Stimulated activated CD4-positive, alpha-beta T cell treated with anti-CD3 and anti-CD28 coated beads, Interleukin-1b, Interleukin-23, amount 100 ng/mL, for 24 hours (primary cell): ENCODE results near the gene NUDCD3.
"Not testable (repeated sequence)": the region's sequence is repeated elsewhere in the genome, so short reads cannot be mapped to it uniquely, and the experiment has no call there.

Experiments used
- DNase-seq, 4 experiments: peaks; one replicate each; pipeline ENCODE4 v3.0.0-alpha.2; 2020; ENCODE audit warnings: low read depth in 4 of 4, low spot score in 1 of 4

Gene NUDCD3

GRCh38 chr7:44449584-44449928, 40.9 kb downstream of the NUDCD3 start:
- DNase-seq: no peak

DNA sequence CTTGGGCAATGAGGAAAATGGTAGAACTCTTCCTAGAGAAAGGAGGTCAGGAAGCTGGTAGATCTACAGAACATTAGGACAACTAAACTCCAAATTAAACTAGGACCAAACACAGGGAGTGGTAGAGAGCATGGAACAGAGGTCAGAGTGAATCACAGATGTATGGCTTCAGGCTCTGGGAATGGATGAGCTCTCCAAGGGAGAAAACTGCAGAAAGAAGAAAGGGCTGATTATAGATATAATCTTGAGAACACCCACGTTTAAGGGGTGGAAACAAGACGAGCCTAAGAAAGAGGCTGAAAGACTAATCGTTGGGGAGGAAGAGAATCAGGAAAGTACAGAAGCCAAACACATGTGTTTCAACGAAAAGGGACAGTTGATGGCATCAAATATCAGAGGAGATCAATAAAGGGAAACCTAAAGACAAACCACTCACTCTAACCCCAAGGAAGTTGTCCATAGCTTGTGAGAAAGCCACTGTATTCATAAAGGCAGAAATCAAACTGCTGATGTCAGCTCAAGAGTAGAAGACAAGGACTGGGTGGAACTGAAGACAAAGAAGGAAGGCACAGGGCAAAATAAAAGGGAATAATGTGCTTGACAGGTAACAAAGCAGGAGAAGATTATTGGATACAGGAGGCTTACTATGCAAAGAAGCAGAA, 41.4 kb downstream of the NUDCD3 start:
- no peak for DNase-seq

GRCh38 chr7:44447874-44448425, 42.5 kb downstream of the NUDCD3 start:
- no peak for DNase-seq

DNA sequence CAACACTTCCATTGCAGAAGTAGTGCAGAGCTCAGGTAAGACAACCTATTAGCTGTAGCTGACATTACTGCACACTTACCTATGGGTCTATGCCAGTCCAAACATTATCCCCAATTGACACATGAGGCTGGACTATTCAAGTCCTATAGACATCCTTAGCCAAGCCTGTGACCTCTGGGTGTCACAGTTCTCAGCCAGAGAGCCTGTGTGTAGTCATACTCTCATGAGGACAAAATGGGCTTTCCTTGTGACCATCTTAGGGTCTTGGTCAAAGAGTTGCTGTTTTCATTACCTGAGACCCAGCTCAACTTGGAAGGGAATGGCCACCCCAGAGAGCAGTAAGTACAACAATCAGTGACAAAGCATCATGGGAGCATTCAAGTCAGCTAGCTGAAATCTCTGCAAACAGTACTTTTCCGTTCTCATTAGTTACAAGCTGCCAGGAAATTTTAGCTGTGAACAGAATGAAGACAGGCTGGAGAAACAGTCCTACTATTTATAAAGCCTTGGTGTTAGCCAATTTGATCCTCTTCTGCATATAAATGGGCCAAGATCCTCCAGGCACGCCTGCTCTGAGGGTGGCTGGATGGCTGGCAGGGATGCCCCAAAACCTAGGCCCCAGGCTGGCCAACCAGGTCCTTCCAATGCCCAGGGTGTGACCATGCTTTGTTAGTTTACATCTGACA, 44.3 kb downstream of the NUDCD3 start:
- DNase-seq: no peak

- DNase-seq: no peak
These were observed 49.4 kb downstream of the NUDCD3 start for GRCh38 chr7:44441079-44441478.

DNA sequence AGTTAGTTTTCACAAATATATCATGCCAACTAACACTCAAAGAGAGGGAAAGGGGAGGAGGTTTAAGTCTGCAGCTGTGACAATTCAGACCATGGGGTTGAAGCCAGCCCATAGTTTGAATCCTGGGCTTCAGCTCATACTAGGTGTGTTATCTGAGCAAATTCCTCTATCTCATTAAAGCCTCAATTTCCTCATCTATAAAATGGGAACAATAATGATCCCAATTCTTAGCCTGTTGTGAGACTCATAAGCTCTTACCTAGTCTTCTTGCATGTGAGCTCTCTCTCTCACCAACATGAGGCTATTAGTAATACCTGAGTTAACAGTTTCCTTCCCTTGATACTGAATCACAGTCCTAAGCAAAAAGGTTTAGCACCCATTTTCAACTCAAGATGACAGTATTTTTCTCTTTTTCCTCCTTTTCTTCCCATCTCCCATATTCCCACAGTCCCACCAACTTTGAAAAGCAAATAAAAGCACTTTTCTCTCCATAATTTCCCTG, 49.8 kb downstream of the NUDCD3 start:
- no peak for DNase-seq

DNA sequence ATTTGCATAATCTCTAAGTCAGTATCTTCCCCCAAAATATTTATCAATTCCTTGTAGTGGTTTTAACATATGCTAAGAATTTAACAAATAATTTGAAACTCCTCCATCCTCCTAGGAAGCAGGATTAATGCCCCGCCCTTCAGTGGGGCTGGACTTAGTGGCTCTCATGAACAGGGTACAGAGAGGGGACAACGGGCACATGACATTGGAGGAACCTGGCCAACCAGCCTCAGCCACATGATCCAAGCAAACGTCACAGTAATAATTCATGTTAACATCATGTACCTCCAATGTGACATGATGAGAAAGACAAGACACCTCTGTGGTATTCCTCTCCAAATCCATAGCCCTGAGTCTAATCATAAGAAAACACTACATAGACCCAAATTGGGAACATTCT, 50.5 kb downstream of the NUDCD3 start:
- no peak for DNase-seq

GRCh38 chr7:44438816-44439215, 51.6 kb downstream of the NUDCD3 start:
- no peak for DNase-seq

GRCh38 chr7:44434201-44434600, 56.3 kb downstream of the NUDCD3 start:
- DNase-seq: no peak

- DNase-seq: no peak
These were observed 57.0 kb downstream of the NUDCD3 start for GRCh38 chr7:44433255-44434022.

DNA sequence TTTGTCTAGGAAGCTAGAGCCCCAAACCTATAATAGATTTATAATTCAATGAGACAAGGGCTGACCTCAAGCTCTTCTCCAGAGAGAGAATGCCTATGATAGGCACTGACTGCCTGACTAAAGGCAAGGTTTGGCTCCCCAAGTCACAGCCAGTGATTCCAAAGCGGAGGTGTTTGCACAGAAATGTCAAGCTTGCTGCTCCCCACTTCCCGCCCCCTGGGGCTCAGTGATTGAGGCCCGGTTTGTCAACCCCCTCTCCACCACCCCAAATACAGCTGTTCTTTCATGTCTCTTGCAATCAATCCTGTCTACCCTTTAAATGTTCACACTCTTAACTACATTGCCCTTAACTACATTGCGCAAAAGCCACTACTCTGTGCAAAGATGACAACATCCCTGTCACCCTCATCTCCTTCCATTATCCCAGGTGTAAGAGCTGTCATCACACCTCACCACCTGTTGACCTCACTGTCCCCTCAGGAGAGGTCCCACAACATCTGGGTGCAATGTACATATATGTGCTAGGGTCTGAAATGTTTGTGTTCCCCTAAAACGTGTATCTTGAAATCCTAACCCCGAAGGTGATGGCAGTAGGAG, 58.0 kb downstream of the NUDCD3 start:
- DNase-seq: no peak

DNA sequence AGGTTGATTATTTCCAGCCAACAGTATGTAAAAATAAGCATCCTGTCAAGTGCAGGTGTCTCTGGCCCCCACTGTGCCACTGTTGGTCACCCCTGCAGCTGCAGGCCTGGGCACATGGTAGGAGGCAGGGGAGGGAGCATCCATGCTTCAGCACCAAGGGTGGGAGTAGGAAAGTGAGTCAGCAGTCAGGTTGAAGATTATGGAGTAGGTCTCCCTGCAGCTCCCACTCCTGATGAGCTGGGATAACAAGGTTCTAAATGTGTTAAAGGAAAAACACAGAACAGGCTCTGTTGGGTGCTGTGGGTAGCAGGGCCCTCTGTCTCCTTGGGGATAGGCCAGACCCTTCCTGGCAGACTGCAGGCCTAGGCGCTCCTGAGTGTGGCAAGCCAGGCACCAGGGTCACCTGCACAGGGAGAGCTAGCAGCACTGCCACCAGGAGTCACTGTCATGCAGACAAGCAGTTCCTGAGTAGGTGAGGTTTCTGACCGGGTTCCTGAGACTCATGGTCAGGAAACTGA, 59.3 kb downstream of the NUDCD3 start:
- no peak for DNase-seq

- DNase-seq: no peak
These were observed 60.4 kb downstream of the NUDCD3 start for GRCh38 chr7:44430054-44430453.

DNA sequence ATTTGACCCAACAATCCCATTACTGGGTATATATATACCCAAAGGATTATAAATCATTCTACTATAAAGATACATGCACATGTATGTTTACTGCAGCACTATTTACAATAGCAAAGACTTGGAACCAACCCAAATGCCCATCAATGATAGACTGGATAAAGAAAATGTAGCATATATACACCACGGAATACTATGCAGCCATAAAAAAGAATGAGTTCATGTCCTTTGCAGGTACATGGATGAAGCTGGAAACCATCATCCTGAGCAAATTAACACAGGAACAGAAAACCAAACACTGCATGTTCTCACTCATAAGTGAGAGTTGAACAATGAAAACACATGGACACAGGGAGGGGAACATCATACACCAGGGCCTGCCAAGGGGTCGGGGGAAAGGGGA, 65.7 kb downstream of the NUDCD3 start:
- not testable (repeated sequence) for DNase-seq

DNA sequence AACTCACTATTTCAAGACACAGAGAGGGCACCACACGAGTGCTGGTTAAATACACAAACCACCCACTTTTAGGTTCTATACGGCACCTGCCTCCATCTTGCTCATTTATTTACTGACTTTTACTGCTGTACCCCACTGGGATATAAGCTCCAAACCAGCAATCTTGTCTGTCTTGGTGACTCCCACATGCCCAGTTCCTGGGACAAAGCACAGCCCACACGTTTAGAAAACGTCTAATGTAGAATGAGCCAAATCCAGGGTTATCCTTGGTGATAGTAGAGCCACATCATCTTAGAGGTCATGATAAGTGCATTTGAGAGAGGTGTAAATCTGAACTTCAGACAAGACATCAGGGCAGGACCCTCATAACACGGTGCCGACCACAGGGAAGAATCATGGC, 73.5 kb downstream of the NUDCD3 start:
- DNase-seq: no peak

DNA sequence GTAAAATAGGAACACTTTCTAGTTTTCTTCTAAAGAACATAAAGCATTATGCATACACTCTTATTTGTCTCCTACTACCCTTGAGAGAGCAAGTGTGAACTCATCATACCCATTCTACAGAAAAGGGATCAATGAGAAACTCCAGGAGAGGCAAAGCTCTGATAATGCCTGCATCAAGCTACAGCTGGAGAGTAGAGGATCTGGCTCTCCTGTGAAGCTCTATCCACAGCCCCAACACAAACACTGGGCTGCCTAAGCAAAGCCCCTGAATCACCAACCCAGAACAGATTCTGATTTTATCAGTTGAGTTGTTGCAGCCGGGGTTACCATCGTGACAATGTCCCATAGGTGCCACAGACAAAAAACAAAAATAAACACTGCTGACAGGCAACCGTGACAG, 74.9 kb downstream of the NUDCD3 start:
- no peak for DNase-seq

DNA sequence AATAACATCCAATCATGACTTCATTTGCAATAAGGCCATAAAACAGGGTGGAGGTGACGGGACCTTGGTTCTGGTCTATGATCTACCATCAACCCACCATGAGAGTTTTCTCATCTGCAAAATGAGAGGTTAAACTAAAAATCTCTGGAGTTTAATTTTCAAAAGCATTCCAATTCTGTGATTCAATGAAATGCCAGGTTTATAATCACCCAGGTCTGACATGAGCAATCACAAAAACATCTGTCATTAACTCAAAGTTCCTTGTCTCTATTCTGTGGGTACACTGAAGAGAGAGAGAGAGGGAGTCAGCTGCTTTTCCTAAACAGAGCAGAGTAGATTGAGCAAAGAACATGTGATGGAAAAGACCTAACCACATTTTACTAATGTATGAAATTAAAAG, 75.4 kb downstream of the NUDCD3 start:
- no peak for DNase-seq

- DNase-seq: no peak
These were observed 79.2 kb downstream of the NUDCD3 start for GRCh38 chr7:44411306-44411705.

DNA sequence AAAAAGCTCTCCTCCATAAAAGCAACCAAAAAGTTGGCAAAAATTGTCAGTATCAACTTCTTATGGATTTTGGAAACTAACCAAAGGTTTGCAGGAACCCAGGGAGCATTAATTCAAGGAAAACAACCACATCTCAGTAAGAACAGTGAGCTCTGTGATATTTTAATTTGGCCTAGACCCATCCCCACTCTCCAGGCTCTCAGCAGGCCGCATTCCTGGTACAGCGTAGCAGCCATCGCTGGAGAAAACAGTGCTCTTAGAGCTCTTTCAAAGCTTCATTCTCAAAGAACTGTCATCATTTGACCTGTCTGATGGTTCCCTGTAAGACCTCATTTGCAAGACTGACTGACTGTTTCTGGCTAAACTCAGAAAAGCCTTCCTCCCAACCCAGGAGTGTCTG, 81.9 kb downstream of the NUDCD3 start:
- no peak for DNase-seq

DNA sequence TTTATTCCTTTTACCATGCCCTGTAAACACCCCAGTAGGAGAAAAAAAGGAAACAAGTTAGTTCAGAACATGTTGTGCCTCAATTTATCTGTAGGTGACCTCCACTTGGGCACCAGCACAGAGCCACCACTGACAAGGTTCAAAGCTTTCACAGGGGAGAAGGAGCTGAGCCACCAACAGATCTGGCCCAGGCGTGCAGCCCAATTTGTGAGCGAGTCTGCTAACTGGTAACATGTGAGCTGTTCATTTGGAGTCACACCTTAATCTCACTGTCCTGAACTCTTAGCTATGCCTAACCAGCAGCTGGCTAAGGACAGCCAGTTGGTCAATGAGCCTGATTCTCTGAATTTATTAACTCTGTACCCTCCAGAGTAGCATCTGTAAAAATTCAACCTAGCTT, 86.7 kb downstream of the NUDCD3 start:
- no peak for DNase-seq

GRCh38 chr7:44403176-44403759, 87.2 kb downstream of the NUDCD3 start:
- DNase-seq: no peak
